NB4 (cell line): ENCODE measurements around the gene DCDC2.
"Not testable (repeated sequence)": the region's sequence is repeated elsewhere in the genome, so short reads cannot be mapped to it uniquely, and the experiment has no call there.

Source experiments
- DNase-seq: peaks from one replicate; pipeline ENCODE4 v3.0.0; 2010; ENCODE audit warnings: low read depth
- H3K4me3 ChIP-seq: one replicate; pipeline ENCODE4 v1.5.1; 2011; ENCODE audit warnings: mild to moderate bottlenecking, low read depth, low read length, moderate library complexity
- CTCF ChIP-seq: IDR thresholded peaks from one replicate; pipeline ENCODE4 v1.5.1; 2012; ENCODE audit warnings: low read depth, low read length
- MAX ChIP-seq: IDR thresholded peaks from 2 replicates; pipeline ENCODE4 v1.6.1; 2011; ENCODE audit warnings: low read depth, low read length
- MYC ChIP-seq: IDR thresholded peaks from 2 replicates; pipeline ENCODE4 v1.6.1; 2011; ENCODE audit warnings: low read depth, low read length
- POLR2A ChIP-seq: IDR thresholded peaks from 2 replicates; pipeline ENCODE4 v1.6.1; 2011; ENCODE audit warnings: mild to moderate bottlenecking; ENCODE audit not compliant: insufficient read length; ENCODE audit errors: extremely low read depth

DCDC2 gene

GRCh38 chr6:24148154-24148570 is 209.7 kb downstream of the DCDC2 start:
- DNase-seq: no peak
- no peak for TF ChIP-seq MAX
- TF ChIP-seq CTCF: no peak
- no peak for TF ChIP-seq MYC
- no peak for TF ChIP-seq POLR2A
- no peak overlapping the region for H3K4me3 ChIP-seq

- no peak overlapping the region for H3K4me3 ChIP-seq
- no peak for DNase-seq
- no peak for TF ChIP-seq MYC
- no peak for TF ChIP-seq CTCF
These were observed 210.2 kb downstream of the DCDC2 start for GRCh38 chr6:24147511-24148153.

GRCh38 chr6:24146871-24147270 is 211.0 kb downstream of the DCDC2 start:
- H3K4me3 ChIP-seq: no peak overlapping the region
- no peak for TF ChIP-seq POLR2A

GRCh38 chr6:24145690-24146131 is 212.1 kb downstream of the DCDC2 start:
- no peak for DNase-seq
- H3K4me3 ChIP-seq: no peak overlapping the region
- no peak for TF ChIP-seq CTCF
- TF ChIP-seq MYC: no peak
- TF ChIP-seq MAX: no peak
- TF ChIP-seq POLR2A: no peak

More at GRCh38 chr6:24146871-24147270, 211.0 kb downstream of the DCDC2 start:
- no peak for DNase-seq

- DNase-seq, H3K4me3 ChIP-seq: not testable (repeated sequence)
These were observed 215.1 kb downstream of the DCDC2 start for GRCh38 chr6:24142733-24143132.

- TF ChIP-seq MAX (no peak), MYC (no peak), POLR2A (no peak), CTCF (no peak)
- DNase-seq: no peak
- H3K4me3 ChIP-seq: no peak overlapping the region
These were observed 217.3 kb downstream of the DCDC2 start for GRCh38 chr6:24140591-24140990.

GRCh38 chr6:24139639-24140038 is 218.2 kb downstream of the DCDC2 start:
- TF ChIP-seq MYC: no peak
- TF ChIP-seq POLR2A: no peak
- no peak for TF ChIP-seq CTCF
- TF ChIP-seq MAX: no peak
- H3K4me3 ChIP-seq: no peak overlapping the region
- no peak for DNase-seq
